Peyer's patch (tissue), 4 donors: ENCODE results near the gene LARP1B.

ENCODE experiments used
- POLR2A ChIP-seq, 2 donors: fragments of 450-650 bp; IDR thresholded peaks; one replicate each; pipeline ENCODE4 v1.5.1; 2017; ENCODE audit warnings: antibody characterized with exemption in 2 of 2, mild to moderate bottlenecking in 2 of 2, moderate library complexity in 2 of 2
- TF ChIP-seq, protein P1 (sequence below), 6 experiments: fragments of 450-650 bp in 4 of 6; fragments of 200-600 bp in 2 of 6; sonication (generic) in 1 of 6; IDR thresholded peaks; one replicate each; pipeline ENCODE4 v1.5.1; 2017 to 2019; ENCODE audit warnings: antibody characterized with exemption in 6 of 6, mild to moderate bottlenecking in 3 of 6, moderate library complexity in 1 of 6

DNA sequence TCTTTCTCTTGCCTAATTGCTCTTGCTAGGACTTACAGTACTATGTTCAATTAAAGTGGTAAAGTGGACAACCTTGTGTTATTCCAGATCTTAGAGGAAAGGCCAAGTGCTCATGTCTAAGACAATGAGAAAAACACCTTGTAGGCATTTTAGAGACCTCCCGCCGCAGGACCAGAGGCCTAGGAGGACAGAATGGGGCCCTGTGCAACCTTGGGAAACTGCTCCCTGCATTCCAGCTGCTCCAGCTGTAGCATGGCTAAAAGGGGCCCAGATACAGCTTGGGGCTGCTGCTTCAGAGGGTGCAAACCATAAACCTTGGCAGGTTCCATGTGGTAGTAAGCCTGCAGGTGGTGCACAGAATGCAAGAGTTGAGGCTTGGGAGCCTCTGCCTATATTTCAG, 125.5 kb downstream of the LARP1B start:
- TF ChIP-seq, protein P1, sequence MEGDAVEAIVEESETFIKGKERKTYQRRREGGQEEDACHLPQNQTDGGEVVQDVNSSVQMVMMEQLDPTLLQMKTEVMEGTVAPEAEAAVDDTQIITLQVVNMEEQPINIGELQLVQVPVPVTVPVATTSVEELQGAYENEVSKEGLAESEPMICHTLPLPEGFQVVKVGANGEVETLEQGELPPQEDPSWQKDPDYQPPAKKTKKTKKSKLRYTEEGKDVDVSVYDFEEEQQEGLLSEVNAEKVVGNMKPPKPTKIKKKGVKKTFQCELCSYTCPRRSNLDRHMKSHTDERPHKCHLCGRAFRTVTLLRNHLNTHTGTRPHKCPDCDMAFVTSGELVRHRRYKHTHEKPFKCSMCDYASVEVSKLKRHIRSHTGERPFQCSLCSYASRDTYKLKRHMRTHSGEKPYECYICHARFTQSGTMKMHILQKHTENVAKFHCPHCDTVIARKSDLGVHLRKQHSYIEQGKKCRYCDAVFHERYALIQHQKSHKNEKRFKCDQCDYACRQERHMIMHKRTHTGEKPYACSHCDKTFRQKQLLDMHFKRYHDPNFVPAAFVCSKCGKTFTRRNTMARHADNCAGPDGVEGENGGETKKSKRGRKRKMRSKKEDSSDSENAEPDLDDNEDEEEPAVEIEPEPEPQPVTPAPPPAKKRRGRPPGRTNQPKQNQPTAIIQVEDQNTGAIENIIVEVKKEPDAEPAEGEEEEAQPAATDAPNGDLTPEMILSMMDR (IDR thresholded peaks at IDR 0.05), result no peak
- TF ChIP-seq POLR2A (IDR thresholded peaks at IDR 0.05), result no peak
